Erythroblast (primary cell): ENCODE data around the gene SLC6A11.

Experiments
- DNase-seq, 2 experiments: peaks; one replicate each; lab custom pipeline; 2025; lab: John Stamatoyannopoulos, UW
- GATA1 ChIP-seq: IDR thresholded peaks from 2 replicates; pipeline ENCODE4 v1.6.1; 2011; ENCODE audit warnings: low read depth, mild to moderate bottlenecking, control low read depth, low read length, moderate library complexity
- POLR2A ChIP-seq: IDR thresholded peaks from 2 replicates; pipeline ENCODE4 v1.6.1; 2011; ENCODE audit warnings: mild to moderate bottlenecking, low read length

SLC6A11 gene

DNA sequence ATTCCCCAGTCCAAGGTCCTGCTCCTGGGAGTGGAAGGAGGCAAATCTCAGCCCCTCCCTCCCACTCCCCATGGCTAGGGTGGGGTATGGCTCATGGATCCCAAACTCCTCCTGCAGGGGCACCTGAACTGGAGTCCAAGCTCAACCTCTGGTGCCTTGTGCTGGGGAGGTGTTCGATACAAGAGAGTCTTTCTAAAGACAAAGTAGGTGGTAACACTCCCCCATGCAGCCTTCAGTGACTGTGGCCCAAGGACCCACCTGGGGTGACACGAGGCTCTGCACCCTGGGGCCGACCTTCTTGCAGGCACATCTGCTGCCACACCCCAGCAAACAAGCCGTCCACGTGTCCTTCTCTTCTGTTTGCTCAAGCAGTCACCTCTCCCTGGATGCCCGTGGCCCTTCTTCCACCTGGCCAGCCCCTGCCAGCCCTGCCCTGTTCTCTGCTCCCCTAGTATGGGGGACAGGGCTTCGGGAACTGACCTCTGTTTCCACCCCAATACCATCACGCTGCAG is 36.7 kb upstream of the SLC6A11 start:
- DNase-seq, result no peak

DNA sequence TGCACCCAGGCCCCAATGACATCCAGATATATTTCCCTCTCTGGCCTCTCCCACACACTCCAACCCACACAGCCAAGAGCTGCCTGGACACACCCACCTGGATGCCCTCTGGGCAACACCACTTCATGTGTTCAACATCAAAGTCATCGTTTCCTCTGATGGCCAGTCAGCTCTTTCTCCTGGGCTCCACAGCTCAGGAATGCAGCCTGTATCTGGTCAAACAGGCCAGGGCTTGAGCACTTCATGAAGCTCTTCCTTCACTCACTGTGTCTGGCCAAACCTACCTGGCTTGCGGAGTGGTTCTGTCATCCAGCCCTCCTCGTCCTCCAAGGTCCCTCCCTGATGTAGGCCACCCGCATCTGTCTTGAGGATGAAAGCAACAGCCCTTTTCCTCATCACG is 35.8 kb upstream of the SLC6A11 start:
- TF ChIP-seq GATA1 (no peak), POLR2A (no peak)
- DNase-seq, result no peak

More for the DNA sequence above, 36.7 kb upstream of the SLC6A11 start:
- no peak for TF ChIP-seq GATA1
- no peak for TF ChIP-seq POLR2A

DNA sequence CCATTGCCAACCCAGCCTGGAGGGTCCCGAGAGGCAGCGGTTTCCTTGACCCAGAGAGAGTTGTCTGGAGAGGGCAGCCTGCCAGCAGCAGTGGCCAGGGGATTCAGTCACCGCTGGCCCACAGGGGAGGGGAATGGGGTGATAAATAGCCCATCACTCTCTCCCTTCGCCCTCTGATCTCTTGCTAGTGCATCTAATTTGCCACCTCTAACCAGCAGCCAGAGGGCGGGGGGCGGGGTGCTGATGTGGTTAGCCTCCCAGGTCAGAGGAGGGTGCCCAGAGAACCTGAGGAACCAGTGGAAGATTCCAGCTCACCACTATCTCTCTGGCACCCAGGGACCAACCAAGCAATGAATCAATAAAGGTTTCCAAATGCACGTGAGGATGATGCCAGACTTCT is 35.1 kb upstream of the SLC6A11 start:
- no peak for DNase-seq

DNA sequence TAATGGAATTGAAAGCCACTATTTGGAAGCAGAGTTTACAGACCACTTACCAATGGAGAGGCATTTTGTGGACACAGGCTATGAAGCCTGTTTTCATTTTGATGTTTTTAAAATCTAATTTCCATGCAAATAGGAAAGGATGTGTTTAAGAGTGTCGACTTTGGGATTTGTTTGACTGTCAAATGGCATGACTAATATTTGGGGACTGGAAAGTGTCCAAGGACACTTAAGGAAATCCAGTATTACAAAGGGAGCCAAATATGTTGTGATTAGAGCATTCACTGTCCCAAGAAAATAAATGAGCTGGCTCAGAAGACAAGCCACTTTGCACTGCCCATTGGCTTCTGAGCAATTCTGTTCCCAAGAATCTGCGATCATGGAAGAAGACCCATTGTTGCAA is 34.0 kb upstream of the SLC6A11 start:
- TF ChIP-seq GATA1, result no peak
- TF ChIP-seq POLR2A, result no peak
- DNase-seq, result no peak

More for the DNA sequence above, 35.1 kb upstream of the SLC6A11 start:
- TF ChIP-seq POLR2A (no peak), GATA1 (no peak)

DNA sequence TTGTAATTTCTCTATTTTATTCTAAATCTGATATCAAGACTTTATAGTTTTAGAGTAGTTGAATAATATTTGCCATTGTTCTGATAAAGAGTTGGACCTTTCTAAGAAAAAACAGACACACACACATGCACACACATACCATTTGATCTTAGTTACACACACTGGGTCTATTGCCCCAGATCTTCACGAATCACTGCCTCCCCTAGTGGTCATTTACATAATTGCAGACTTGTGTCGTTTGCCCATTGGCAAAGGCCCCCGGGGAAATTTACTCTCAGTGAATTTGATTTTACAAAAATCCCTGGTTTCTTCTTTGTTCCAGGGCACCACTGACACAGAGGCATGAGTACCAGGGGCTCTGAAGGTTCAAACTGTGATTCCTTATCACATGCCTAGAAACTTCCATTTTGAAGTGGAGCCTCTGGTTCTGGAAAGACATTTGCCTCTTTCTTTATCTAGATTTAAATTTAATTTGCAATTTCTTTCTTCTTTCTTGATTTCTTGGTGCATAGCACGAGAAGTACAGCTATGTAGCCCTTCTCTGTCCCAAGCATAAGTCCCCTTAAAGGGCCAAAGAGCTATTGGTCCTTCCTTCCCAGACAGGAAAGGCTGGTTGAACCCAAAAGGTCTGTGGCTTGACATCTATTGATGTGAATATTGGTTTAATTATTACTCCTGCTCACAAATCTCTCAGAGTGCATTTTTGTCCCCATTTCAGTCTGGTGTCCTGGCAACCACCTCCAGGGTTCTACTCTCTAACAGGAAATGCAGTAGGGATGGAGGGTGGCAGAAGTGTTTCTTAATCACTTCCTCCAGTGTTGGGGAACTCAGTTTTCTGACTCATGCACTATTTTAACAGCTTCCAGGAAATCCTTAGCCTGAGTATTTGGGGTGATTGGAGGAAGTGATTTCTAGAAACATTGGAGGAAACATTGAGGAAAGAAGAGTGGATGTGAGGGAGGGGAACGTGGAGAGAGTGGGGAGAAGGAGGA is 32.4 kb upstream of the SLC6A11 start:
- peak; percentile 21 to 62 for DNase-seq

DNA sequence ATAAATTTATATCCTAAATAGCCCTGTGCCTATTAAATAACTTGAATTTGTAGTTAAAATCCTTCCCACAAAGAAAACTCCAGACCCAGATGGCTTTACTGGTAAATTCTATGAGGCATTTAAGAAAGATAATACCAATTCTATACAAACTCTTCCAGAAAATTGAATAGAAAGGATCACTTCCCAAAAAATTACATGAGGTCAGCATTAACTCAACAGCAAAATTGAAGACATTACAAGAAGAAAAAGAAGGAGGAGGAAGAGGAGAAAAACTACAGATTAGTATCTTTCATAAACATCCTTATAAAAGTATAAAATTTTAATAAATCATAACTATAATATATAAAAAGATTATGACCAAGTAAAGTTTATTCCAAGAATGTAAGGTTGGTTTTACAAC is 29.4 kb upstream of the SLC6A11 start:
- DNase-seq, result no peak
- TF ChIP-seq GATA1 (no peak), POLR2A (no peak)

More for the DNA sequence above, 32.4 kb upstream of the SLC6A11 start:
- no peak for TF ChIP-seq GATA1

DNA sequence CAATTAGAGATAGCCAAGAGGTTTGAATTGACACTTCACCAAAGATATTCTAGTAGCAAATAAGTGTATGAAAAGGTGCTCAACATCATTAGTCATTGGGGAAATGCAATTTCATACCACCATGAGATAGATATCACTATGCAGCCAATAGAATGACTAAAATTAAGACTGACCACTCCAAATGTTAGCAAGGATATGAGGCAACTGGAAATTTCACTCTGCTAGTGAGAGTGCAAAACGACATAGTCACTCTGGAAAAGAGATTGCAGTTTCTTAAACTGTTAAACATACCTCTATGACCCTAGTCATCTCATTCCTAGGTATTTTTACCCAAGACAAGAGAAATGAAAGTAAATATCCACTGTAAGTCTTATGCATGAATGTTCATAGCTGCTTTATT is 27.6 kb upstream of the SLC6A11 start:
- DNase-seq, result no peak

DNA sequence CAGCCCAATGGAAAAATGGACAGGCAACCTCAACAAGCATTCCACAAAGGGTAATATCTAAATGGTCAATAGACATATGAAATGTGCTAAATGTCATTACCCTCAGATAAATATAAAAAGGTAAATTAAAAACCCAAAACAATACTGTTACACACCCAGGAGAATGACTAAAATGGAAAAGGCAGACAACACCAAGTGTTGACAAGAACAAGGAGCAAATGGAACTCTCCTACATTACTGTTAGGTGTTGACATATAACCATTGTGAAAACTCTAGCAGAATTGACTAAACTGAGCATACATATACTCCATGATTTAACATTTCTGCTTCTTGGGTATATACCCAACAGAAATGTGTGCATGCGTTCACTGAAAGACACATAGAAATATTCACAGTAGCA is 25.3 kb upstream of the SLC6A11 start:
- DNase-seq, result no peak

More for the DNA sequence above, 27.6 kb upstream of the SLC6A11 start:
- TF ChIP-seq POLR2A (no peak), GATA1 (no peak)

DNA sequence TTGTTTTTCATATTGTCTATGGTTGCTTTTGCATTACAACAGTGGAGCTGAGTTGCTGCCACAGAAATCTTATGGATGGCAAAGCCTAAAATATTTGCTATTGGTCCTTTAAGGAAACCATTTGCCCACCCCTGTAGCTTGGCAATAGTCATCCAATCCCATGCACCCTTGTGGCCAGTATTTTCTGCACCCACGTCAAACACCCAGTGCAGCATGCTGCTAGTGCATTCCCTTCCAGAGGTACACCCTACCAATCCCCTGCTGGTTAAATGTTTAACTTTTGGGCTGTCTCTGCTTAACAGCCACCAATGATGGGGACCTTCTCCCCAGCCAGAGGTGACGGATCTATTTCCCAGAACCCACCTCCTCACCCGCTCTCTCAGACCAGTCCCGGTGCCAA is 23.8 kb upstream of the SLC6A11 start:
- no peak for DNase-seq
- TF ChIP-seq POLR2A (no peak), GATA1 (no peak)

More for the DNA sequence above, 25.3 kb upstream of the SLC6A11 start:
- TF ChIP-seq POLR2A (no peak), GATA1 (no peak)

DNA sequence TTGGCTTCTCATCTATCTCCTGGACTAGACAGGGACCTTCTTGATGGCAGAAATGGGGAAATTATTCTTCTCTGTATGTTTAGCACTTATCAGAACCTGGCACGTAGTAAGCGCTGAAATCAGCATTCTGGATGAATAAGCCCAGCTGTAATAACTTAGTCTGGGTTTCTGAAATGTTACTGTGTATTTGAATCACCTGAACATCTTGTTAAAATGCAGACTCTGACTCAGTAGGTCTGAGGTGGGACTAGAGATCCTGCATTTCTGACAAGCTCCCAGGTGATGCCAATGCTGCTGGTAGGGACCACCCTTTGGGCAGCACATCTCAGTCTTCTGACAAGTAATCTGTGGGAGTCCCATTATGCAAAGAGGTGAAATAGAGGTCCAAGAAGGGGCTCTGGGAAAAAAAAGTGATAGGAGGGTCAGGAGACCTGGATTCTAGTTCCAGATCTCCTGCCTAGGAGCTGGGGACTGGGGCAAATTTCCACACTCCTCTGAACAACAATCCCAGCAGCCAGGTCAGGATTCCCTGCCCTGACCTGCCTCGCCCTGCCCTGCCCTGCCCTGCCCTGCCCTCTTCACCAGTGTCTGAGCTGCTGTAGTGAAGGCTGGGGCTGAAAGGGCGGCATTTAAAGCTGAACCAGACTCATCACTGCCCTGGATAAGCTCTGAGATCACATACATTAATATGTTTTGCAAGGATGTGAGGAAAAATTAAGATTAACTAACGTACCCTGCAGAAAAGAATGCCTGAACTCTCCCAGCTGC is 17.2 kb upstream of the SLC6A11 start:
- no peak for TF ChIP-seq GATA1
- TF ChIP-seq POLR2A, result no peak
- no peak for DNase-seq

DNA sequence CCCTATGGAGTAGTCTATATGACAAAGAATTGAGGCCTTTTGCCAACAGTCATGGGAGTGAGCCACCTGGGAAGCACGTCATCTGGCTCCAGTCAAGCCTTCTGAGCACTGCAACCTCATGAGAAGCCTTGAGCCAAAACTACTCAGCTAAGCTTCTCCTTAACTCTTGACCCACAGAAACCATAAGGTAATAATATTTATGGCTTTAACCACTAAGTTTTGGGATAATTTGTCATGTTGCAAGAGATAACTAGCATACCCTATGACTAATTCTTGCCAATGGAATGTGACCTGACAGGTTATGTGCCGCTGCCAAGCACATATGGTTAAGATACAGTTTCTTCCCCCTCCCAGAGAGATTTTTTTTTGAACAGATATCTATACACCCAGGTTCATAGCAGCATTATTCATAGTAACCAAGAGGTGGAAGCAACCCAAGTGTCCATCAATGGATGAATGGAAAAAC is 11.8 kb upstream of the SLC6A11 start:
- DNase-seq, result no peak
- TF ChIP-seq GATA1, result no peak
- no peak for TF ChIP-seq POLR2A

DNA sequence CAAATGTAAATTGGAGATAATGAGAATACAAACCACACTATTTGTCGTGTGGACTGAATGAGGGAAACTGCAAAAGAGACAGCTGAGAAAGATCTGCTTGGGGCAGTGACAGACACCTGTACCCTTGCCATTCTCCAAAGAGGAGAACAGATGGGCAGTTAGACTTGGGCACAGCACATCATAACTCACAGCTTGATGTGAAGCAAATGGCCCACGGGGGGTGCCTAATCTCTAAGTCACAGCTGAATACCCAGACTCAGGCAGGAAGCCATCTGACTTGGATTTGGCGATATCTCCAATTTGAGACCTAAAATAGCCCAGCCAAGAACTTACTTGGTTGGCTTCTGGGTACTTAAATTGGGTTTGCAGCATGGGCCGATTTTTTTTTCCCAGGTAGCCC is 10.0 kb upstream of the SLC6A11 start:
- no peak for DNase-seq
- TF ChIP-seq GATA1 (no peak), POLR2A (no peak)

DNA sequence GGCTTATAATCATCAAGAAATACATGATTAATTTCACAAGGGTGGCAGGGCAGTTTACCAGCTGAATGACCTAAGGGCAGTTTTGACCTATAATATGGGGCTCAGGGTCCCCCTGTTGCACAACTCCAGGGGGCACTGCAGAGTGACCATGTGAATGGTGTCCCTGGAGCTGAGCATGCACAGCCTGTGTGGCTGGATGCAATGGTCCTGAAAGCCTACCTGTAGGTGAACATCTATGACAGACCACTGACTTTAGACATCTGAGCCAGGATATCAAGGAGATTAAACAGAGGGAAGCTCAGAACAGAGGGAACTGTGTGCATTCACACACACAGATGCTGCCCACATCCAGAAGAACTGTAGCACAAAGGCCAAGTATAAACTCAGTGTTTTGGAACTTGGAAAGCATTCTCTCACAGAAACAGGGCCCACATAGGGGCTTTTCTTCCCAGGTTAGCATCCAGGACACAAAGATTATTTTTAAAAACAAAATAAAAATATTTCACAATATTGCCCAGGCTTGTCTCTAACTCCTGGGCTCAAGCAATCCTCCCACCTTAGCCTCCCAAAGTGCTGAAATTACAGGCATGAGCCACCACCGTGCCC is 7.8 kb upstream of the SLC6A11 start:
- no peak for DNase-seq
- TF ChIP-seq POLR2A (no peak), GATA1 (no peak)

DNA sequence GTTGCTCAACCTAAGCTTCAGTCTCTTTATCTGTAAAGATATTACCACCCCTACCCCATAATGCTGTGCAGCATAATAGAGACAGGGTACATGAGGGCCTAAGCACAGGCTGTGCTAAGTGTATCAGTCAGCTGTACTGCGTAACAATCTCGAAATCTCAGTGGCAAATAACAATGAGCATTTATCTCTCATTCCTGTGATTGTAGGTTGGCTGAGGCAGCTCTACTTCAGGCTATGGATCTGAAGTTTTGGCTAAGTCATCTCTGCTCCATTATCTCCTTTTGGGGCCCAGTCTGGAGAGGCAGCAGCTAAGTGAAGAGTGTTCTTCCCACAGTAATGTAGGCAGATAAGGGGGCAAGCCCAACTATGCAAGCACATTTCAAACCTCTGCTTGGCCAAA is 7.1 kb upstream of the SLC6A11 start:
- no peak for TF ChIP-seq POLR2A
- no peak for TF ChIP-seq GATA1
- no peak for DNase-seq
